HUES64 (cell line): ENCODE measurements around the gene ARFGAP1. TPM values are rescaled to one million over a fixed set of nuclear protein-coding genes. Genes with fewer than 3 reads are reported as not detected.

Source experiments
- H3K27ac ChIP-seq: 2 replicates; pipeline ENCODE4 v1.7.0; 2013; ENCODE audit warnings: low read depth, low read length, inconsistent platforms
- H3K27me3 ChIP-seq: 2 replicates; pipeline ENCODE4 v1.6.1; 2013; ENCODE audit warnings: mild to moderate bottlenecking, low read length; ENCODE audit not compliant: insufficient read depth
- H3K36me3 ChIP-seq: 2 replicates; pipeline ENCODE4 v1.6.1; 2013; ENCODE audit warnings: mild to moderate bottlenecking, low read length; ENCODE audit not compliant: insufficient read depth
- H3K4me1 ChIP-seq: 2 replicates; pipeline ENCODE4 v1.6.1; 2013; ENCODE audit warnings: mild to moderate bottlenecking, low read length, moderate library complexity; ENCODE audit not compliant: insufficient read depth
- H3K4me3 ChIP-seq: 2 replicates; pipeline ENCODE4 v1.5.1; 2013; ENCODE audit warnings: mild to moderate bottlenecking, low read length, moderate library complexity
- H3K9ac ChIP-seq: 2 replicates; pipeline ENCODE4 v1.6.1; 2013; ENCODE audit warnings: mild to moderate bottlenecking, low read depth, low read length
- H3K9me3 ChIP-seq: 2 replicates; pipeline ENCODE4 v1.6.1; 2013; ENCODE audit warnings: low read depth, low read length; ENCODE audit not compliant: insufficient read depth
- WGBS: fragments of 150-250, 120-280 bp; methylation state at CpG from one replicate; pipeline ENCODE4 v1.1.7; 2013; ENCODE audit warnings: missing lambda C conversion rate; 5-methylcytosine and 5-hydroxymethylcytosine counted together
- polyA plus RNA-seq, 2 experiments: library from polyadenylated mRNA; stranded (reverse); fragments of 50-300 nt; gene quantifications; one replicate each; pipeline ENCODE4 v1.2.3, GENCODE V29; 2013

Gene ARFGAP1
- 53.6 TPM for polyA plus RNA-seq (2013, experiment 1 of 2)
- polyA plus RNA-seq (2013, experiment 2 of 2) = 54.6 TPM

GRCh38 chr20:63272105-63273058 lies at the start of gene ARFGAP1:
Gene ARFGAP1 (plus strand): TSS chr20:63272813. CDS start chr20:63275581, 2,768 bp downstream.
- H3K9me3 ChIP-seq = no peaks in the 10 kb centered on the region
- H3K36me3 ChIP-seq = peaks cover 19% of the 10 kb centered on the region
- H3K4me3 ChIP-seq = peak within 1 kb of the TSS; percentile 83
- WGBS = 1% methylated on average over 97 of the region's 97 CpGs
- H3K9ac ChIP-seq = peak within 1 kb of the TSS; percentile 73
- peak within 1 kb of the TSS; percentile 10; the same call in 1 of the 2 replicates for H3K27ac ChIP-seq
- H3K4me1 ChIP-seq = peaks cover 4% of the 10 kb centered on the region; the same call in 1 of the 2 replicates
- no peaks in the 10 kb centered on the region for H3K27me3 ChIP-seq

- Histone ChIP-seq H3K9me3 (no peaks in the 10 kb centered on the region), H3K9ac (no peak overlapping the region), H3K27ac (no peak overlapping the region), H3K4me1 (0 out of 2 replicates have a peak, but pooled peaks cover 4% of the 10 kb centered on the region), H3K27me3 (no peaks in the 10 kb centered on the region), H3K4me3 (no peak overlapping the region), H3K36me3 (no peaks in the 10 kb centered on the region)
- WGBS = 59% methylated on average over 12 of the region's 12 CpGs
Measured at GRCh38 chr20:63223121-63223825, 49.3 kb upstream of the ARFGAP1 start.

- 0 out of 2 replicates have a peak, but pooled peaks cover 4% of the 10 kb centered on the region for H3K4me1 ChIP-seq
- H3K9ac ChIP-seq = no peak overlapping the region
- H3K4me3 ChIP-seq = no peak overlapping the region
- WGBS = 68% methylated on average over 6 of the region's 6 CpGs
- H3K27me3 ChIP-seq = no peaks in the 10 kb centered on the region
- no peaks in the 10 kb centered on the region for H3K36me3 ChIP-seq
- H3K9me3 ChIP-seq = no peaks in the 10 kb centered on the region
- no peak overlapping the region for H3K27ac ChIP-seq
Measured at GRCh38 chr20:63223826-63224207, 48.8 kb upstream of the ARFGAP1 start.

GRCh38 chr20:63224412-63225081 lies 48.1 kb upstream of the ARFGAP1 start:
- no peaks in the 10 kb centered on the region for H3K9me3 ChIP-seq
- 60% methylated on average over 16 of the region's 16 CpGs for WGBS
- H3K27me3 ChIP-seq = no peaks in the 10 kb centered on the region
- no peaks in the 10 kb centered on the region for H3K36me3 ChIP-seq
- no peak overlapping the region for H3K4me3 ChIP-seq
- no peak overlapping the region for H3K27ac ChIP-seq
- 0 out of 2 replicates have a peak, but pooled peaks cover 5% of the 10 kb centered on the region for H3K4me1 ChIP-seq
- no peak overlapping the region for H3K9ac ChIP-seq

GRCh38 chr20:63225082-63225454 lies 47.5 kb upstream of the ARFGAP1 start:
- 86% methylated on average over 7 of the region's 7 CpGs for WGBS
- no peaks in the 10 kb centered on the region for H3K27me3 ChIP-seq
- peaks cover 10% of the 10 kb centered on the region; the same call in 1 of the 2 replicates for H3K4me1 ChIP-seq
- no peak overlapping the region for H3K27ac ChIP-seq
- H3K36me3 ChIP-seq = no peaks in the 10 kb centered on the region
- no peak overlapping the region for H3K4me3 ChIP-seq
- no peaks in the 10 kb centered on the region for H3K9me3 ChIP-seq
- no peak overlapping the region for H3K9ac ChIP-seq

- Histone ChIP-seq H3K4me1 (peaks cover 16% of the 10 kb centered on the region; the same call in 1 of the 2 replicates), H3K36me3 (no peaks in the 10 kb centered on the region), H3K9me3 (no peaks in the 10 kb centered on the region), H3K27me3 (no peaks in the 10 kb centered on the region), H3K27ac (no peak overlapping the region), H3K4me3 (no peak overlapping the region), H3K9ac (no peak overlapping the region)
- WGBS = 82% methylated on average over 19 of the region's 19 CpGs
Measured at GRCh38 chr20:63226042-63226943, 46.3 kb upstream of the ARFGAP1 start.

- no peaks in the 10 kb centered on the region for H3K27me3 ChIP-seq
- H3K36me3 ChIP-seq = no peaks in the 10 kb centered on the region
- no peaks in the 10 kb centered on the region for H3K9me3 ChIP-seq
- WGBS = 95% methylated on average over 5 of the region's 5 CpGs
- H3K9ac ChIP-seq = no peak overlapping the region
- no peak overlapping the region for H3K4me3 ChIP-seq
- H3K4me1 ChIP-seq = peaks cover 16% of the 10 kb centered on the region; the same call in 1 of the 2 replicates
- H3K27ac ChIP-seq = no peak overlapping the region
Measured at GRCh38 chr20:63227260-63227659, 45.4 kb upstream of the ARFGAP1 start.

- H3K27ac ChIP-seq = peak overlapping the region; percentile 55; the same call in 1 of the 2 replicates
- H3K36me3 ChIP-seq = no peaks in the 10 kb centered on the region
- WGBS = 41% methylated on average over 13 of the region's 13 CpGs
- H3K4me1 ChIP-seq = peaks cover 22% of the 10 kb centered on the region
- no peaks in the 10 kb centered on the region for H3K9me3 ChIP-seq
- H3K4me3 ChIP-seq = no peak overlapping the region
- no peak overlapping the region for H3K9ac ChIP-seq
- H3K27me3 ChIP-seq = no peaks in the 10 kb centered on the region
Measured at GRCh38 chr20:63228806-63229205, 43.8 kb upstream of the ARFGAP1 start.

GRCh38 chr20:63230800-63231268 lies 41.8 kb upstream of the ARFGAP1 start:
- Histone ChIP-seq H3K27me3 (no peaks in the 10 kb centered on the region), H3K36me3 (no peaks in the 10 kb centered on the region), H3K4me3 (no peak overlapping the region), H3K27ac (no peak overlapping the region), H3K9me3 (no peaks in the 10 kb centered on the region), H3K4me1 (peaks cover 26% of the 10 kb centered on the region), H3K9ac (no peak overlapping the region)
- WGBS = 18% methylated on average over 17 of the region's 17 CpGs
